Fibroblast of skin of right biceps (primary cell): Measurements from ENCODE around the gene IDI1.

Experiments
- DNase-seq: peaks from one replicate; pipeline ENCODE4 v3.0.0-alpha.2; 2013

The IDI1 gene

DNA sequence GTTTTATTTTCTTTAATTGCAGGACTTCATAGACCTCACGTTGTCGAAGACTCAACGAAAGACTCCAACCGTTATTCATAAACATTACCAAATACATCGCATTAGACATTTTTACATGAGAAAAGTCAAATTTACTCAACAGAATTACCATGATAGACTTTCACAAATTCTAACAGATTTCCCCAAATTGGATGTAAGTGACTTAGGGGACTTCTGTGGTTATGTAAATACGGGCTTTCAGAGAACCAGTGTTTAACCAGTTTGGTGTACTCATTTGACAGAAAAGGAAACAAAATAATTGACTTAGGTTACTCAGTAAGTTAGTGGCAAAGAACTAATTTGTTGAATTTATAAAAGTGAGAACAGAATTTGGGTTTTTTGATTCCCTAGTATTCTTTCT, 56.5 kb downstream of the IDI1 start:
- DNase-seq = no peak

DNA sequence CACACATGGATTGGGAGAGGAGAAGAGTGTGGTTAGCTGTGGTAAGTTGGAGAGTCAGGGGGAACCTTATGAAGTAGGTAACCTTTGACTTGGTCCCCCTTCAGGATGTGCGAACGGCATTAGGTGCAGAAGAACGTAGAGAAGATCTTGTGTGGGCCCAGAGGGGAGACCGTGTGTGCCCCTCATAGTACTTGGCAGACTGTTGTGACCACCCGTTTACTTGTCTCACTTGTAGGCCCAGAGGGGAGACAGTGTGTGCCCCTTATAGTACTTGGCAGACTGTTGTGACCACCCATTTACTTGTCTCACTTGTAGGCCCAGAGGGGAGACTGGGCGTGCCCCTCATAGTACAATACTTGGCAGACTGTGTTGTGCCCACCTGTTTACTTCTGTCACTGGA, 58.1 kb downstream of the IDI1 start:
- DNase-seq = no peak
